GM19372 (cell line): ENCODE data around the gene CNPY4.

Experiments used
- ATAC-seq: cut with Tn5 transposase; IDR thresholded peaks from one replicate; pipeline ENCODE4 v1.9.1; 2021; ENCODE audit warnings: mild to moderate bottlenecking, low read depth, moderate library complexity; ENCODE audit not compliant: unreplicated experiment

The CNPY4 gene

GRCh38 chr7:100163006-100163531 lies 43.6 kb downstream of the CNPY4 start:
- no peak for ATAC-seq

DNA sequence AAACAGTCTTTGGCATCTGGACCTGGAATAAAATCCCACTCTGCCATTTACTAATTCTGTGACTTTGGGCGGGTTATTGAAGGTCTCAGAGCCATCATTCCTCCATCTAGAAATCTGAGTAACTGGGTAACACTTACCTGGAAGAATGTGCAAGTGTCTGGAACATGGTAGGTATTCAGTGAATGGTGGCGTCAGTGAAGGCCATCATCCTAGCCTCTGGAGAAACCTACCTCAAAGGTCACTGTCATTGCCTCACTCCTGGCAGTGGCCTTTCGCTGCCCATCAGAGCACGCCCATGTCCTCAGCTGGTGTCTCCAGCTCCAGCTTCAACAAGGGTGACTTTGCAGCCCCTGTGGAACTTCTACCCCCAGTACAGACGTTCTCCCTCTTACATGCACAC lies 44.4 kb downstream of the CNPY4 start:
- no peak for ATAC-seq

DNA sequence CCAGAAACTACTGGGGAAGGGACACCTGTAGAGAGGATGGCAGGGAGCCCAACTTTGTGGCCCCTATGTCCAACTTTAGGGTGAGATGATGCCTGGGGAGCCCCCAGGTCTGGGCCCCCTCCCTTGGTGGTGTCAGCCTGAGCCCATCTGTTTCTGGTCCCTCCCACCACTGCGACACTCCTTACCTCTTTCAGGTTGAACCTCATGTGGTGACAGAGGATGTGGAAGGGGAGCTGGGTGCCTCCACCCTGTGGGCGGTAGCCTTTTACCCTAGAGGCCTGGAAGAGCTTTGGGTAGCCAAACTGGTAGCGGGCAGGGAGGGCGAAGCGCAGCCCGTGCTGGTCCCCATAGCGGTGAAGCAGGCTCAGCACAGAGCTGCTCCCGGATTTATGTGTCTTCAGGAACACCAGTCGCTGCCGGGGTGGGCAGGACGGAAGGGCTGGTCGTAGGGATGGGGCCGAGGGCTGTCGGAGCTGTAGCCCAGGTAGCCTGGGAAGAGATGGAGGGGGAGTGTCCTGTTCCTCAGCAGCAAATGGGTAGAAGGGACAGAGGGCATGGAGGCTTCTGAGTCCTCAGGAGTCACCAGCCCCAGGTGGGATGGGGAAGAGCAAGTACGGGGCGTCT lies 47.0 kb downstream of the CNPY4 start:
- no peak for ATAC-seq

- ATAC-seq = no peak
These were observed 47.8 kb downstream of the CNPY4 start for GRCh38 chr7:100166970-100167911.

DNA sequence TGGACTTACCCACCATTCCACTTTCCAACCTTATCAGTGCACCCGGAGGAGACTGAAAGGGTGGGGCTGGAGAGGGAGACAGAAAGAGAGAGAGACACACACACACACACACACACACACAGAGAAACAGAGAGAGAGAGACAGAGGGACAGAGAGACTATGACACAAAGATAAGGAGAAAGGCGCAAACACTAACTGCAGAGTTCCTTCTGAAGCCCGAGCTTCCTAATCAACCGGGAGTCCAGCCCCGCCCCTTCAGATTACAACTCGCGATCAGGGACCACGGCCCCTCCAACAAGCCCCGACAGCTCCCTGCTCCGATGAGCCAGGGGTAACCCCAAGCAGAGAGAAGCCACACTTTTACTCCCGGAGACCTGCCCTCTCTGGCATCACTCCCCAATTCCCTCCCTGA lies 48.5 kb downstream of the CNPY4 start:
- ATAC-seq = no peak

GRCh38 chr7:100169147-100169850 lies 49.9 kb downstream of the CNPY4 start:
- ATAC-seq = no peak

- no peak for ATAC-seq
These were observed 50.9 kb downstream of the CNPY4 start for GRCh38 chr7:100170101-100170897.

DNA sequence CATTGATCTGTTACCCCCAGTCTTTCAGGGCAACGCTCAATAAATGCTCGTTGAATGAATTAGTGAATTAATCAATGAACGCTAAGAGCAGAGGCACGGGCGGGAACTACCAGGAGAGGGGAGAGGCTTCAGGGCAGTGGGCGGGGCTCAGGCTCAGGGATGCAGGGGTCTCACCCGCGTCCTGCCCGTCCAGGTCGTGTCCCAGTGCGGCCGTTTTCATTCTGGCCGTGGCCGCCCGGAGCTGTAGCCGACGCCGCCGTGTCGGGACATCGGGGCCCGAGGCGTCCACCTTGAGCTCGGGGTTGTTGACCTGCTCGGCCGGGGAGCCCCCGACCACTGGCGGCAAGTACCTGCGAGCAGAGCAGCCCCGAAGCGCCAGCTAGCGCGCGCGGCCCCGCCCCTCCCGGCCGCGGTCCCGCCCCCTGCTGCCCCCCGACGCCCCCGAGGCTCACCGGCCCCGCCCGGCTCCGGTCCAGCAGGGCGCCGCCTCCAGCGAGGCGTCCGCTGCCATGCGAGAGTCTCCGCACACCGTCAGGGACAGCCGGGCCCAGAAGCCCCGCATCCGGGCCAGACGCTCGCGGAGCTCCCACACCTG lies 51.8 kb downstream of the CNPY4 start:
- no peak for ATAC-seq

DNA sequence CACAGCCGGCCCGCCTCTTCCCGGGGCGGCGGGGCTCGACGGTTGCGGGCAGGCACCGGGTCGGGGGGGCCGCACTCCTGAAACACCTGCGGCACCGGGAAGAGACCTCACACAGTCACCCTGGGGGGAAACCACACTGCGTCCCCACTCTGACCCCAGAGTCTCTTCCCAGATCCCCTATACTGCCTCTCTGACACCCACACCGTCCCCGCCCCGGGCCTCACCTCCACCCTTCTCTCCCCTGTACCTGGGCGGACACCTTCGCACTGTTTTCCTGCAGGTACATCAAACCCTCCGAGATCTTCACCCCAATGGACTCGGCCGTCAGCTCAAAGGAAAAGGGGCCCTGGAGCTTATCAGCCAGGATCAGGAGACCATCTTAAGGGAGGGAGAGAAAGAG lies 52.4 kb downstream of the CNPY4 start:
- ATAC-seq = no peak

DNA sequence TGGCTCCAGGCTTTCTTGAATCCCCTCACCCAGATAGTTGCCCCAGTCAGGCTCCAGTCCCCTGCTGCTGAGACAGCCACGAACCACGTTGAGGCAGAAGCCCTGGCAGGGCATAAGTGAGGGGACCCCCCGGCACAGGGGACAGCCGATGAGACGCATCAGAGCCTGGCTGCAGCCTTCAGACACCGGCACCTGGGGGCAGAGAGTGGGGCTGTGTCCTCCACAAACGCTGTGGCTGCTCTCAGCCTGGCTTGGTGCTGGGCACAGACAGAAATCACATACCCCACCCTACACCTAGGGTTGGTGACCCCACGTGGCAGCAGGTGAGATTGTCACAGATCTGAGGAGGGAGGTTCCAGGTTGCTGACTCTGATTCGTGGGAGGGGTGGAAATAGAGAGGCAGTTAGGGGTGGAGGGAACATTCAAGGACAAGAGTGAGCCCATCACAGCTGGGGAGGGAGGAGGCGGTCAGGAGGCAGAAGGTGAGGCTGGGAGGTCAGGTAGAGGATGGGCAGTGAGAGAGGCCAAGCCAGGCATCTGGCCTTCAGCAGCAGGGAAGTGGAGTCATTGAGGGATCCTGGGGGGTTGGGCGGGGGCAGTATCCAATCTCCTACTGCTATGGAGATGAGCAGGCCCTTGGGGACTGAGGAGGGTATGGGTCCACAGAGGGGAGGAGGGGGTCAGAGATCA lies 54.5 kb downstream of the CNPY4 start:
- no peak for ATAC-seq

- no peak for ATAC-seq
These were observed 55.1 kb downstream of the CNPY4 start for GRCh38 chr7:100174582-100174981.
